SU-DHL-6 (cell line): ENCODE measurements around the gene LEP.

ENCODE experiments used
- H2AFZ ChIP-seq: fragments of 200-600 bp; sonication (generic); 2 replicates; pipeline ENCODE4 v1.6.1; 2014; ENCODE audit warnings: low read depth, mild to moderate bottlenecking, moderate library complexity, mixed read lengths, antibody characterized with exemption, low read length; ENCODE audit not compliant: severe bottlenecking
- H3F3A ChIP-seq: fragments of 200-600 bp; shearing (Covaris generic); 2 replicates; pipeline ENCODE4 v1.6.0; 2016; ENCODE audit warnings: antibody characterized with exemption, mild to moderate bottlenecking; ENCODE audit not compliant: insufficient read depth
- H3K27ac ChIP-seq: fragments of 200-600 bp; sonication (generic); 2 replicates; pipeline ENCODE4 v1.5.1; 2016; ENCODE audit warnings: low read depth, mild to moderate bottlenecking, low read length, moderate library complexity, mixed read lengths
- H3K27me3 ChIP-seq: fragments of 200-600 bp; sonication (generic), shearing (Covaris generic); 2 replicates; pipeline ENCODE4 v1.6.0; 2014; ENCODE audit warnings: mild to moderate bottlenecking, low read length
- H3K36me3 ChIP-seq: fragments of 200-600 bp; sonication (generic); 2 replicates; pipeline ENCODE4 v1.6.1; 2014; ENCODE audit warnings: mild to moderate bottlenecking, low read length, mixed read lengths
- H3K4me2 ChIP-seq: fragments of 300-600, 200-600 bp; shearing (Covaris generic), sonication (generic); 2 replicates; pipeline ENCODE4 v1.6.0; 2014; ENCODE audit warnings: low read length, low read depth, mild to moderate bottlenecking; ENCODE audit not compliant: poor library complexity, severe bottlenecking
- H3K4me3 ChIP-seq: fragments of 200-600 bp; sonication (generic); 2 replicates; pipeline ENCODE4 v1.5.1; 2014; ENCODE audit warnings: antibody characterized with exemption, low read length, mild to moderate bottlenecking, mixed read lengths; ENCODE audit not compliant: insufficient read depth, poor library complexity, severe bottlenecking
- H3K79me2 ChIP-seq: fragments of 200-600 bp; sonication (generic); 2 replicates; pipeline ENCODE4 v1.6.1; 2014; ENCODE audit warnings: mild to moderate bottlenecking, low read length, moderate library complexity; ENCODE audit not compliant: insufficient read depth
- H3K9ac ChIP-seq: fragments of 200-600 bp; sonication (generic); 2 replicates; pipeline ENCODE4 v1.7.0; 2014; ENCODE audit warnings: mild to moderate bottlenecking, low read length
- H3K9me2 ChIP-seq: fragments of 200-600 bp; sonication (generic); replicated peaks from 2 replicates; pipeline ENCODE4 v1.6.1; 2014; ENCODE audit warnings: low read length; ENCODE audit not compliant: insufficient read depth
- H3K9me3 ChIP-seq: fragments of 200-600 bp; sonication (generic); 2 replicates; pipeline ENCODE4 v1.6.1; 2014; ENCODE audit warnings: low read length, mixed read lengths; ENCODE audit not compliant: insufficient read depth
- H4K20me1 ChIP-seq: fragments of 200-600 bp; sonication (generic); 2 replicates; pipeline ENCODE4 v1.6.1; 2014; ENCODE audit warnings: low read depth, mild to moderate bottlenecking, antibody characterized with exemption, low read length, moderate library complexity, mixed read lengths
- CTCF ChIP-seq: fragments of 200-600 bp; sonication (generic); IDR thresholded peaks from one replicate; pipeline ENCODE4 v1.5.1; 2017; ENCODE audit warnings: antibody characterized with exemption, mild to moderate bottlenecking, low read length, moderate library complexity; ENCODE audit not compliant: insufficient read depth, poor library complexity, severe bottlenecking
- EZH2phosphoT487 ChIP-seq: fragments of 200-600 bp; sonication (generic), shearing (Covaris generic); conservative IDR thresholded peaks from 2 replicates; pipeline ENCODE4 v1.6.1; 2018; ENCODE audit warnings: mild to moderate bottlenecking, antibody characterized with exemption, low read length, moderate library complexity, mixed read lengths

Gene LEP

GRCh38 chr7:128226132-128226980, 14.7 kb upstream of the LEP start:
- H3K9ac ChIP-seq, result no peak overlapping the region
- no peaks in the 10 kb centered on the region for H3K9me2 ChIP-seq
- H2AFZ ChIP-seq, result no peak overlapping the region
- H3K4me3 ChIP-seq, result no peak overlapping the region
- no peaks in the 10 kb centered on the region for H4K20me1 ChIP-seq
- H3K27me3 ChIP-seq, result no peaks in the 10 kb centered on the region
- H3F3A ChIP-seq, result no peaks in the 10 kb centered on the region
- no peaks in the 10 kb centered on the region for H3K36me3 ChIP-seq
- no peaks in the 10 kb centered on the region for H3K79me2 ChIP-seq
- no peaks in the 10 kb centered on the region for H3K9me3 ChIP-seq
- no peak overlapping the region for H3K27ac ChIP-seq
- no peak overlapping the region for H3K4me2 ChIP-seq
- TF ChIP-seq EZH2phosphoT487, result no peak
- no peak for TF ChIP-seq CTCF

GRCh38 chr7:128227271-128227670, 13.8 kb upstream of the LEP start:
- no peaks in the 10 kb centered on the region for H3K27me3 ChIP-seq
- H3K9me2 ChIP-seq, result no peaks in the 10 kb centered on the region
- no peaks in the 10 kb centered on the region for H3K9me3 ChIP-seq
- no peak overlapping the region for H3K9ac ChIP-seq
- H3K79me2 ChIP-seq, result no peaks in the 10 kb centered on the region
- no peak overlapping the region for H2AFZ ChIP-seq
- H3F3A ChIP-seq, result no peaks in the 10 kb centered on the region
- no peaks in the 10 kb centered on the region for H3K36me3 ChIP-seq
- H4K20me1 ChIP-seq, result no peaks in the 10 kb centered on the region
- H3K27ac ChIP-seq, result no peak overlapping the region
- no peak overlapping the region for H3K4me3 ChIP-seq
- TF ChIP-seq CTCF (no peak), EZH2phosphoT487 (no peak)
- H3K4me2 ChIP-seq, result no peak overlapping the region

GRCh38 chr7:128231021-128231420, 10.1 kb upstream of the LEP start:
- no peak overlapping the region for H3K27ac ChIP-seq
- H3K4me3 ChIP-seq, result no peak overlapping the region
- H3F3A ChIP-seq, result no peaks in the 10 kb centered on the region
- no peaks in the 10 kb centered on the region for H3K79me2 ChIP-seq
- H2AFZ ChIP-seq, result no peak overlapping the region
- no peaks in the 10 kb centered on the region for H3K36me3 ChIP-seq
- H3K9me3 ChIP-seq, result no peaks in the 10 kb centered on the region
- H3K4me2 ChIP-seq, result no peak overlapping the region
- no peak for TF ChIP-seq CTCF
- no peak for TF ChIP-seq EZH2phosphoT487
- H3K27me3 ChIP-seq, result no peaks in the 10 kb centered on the region
- no peaks in the 10 kb centered on the region for H3K9me2 ChIP-seq
- H4K20me1 ChIP-seq, result no peaks in the 10 kb centered on the region
- no peak overlapping the region for H3K9ac ChIP-seq
